HG03469 (cell line): ENCODE data around the gene OSBPL8.

ENCODE experiments used
- ATAC-seq: cut with Tn5 transposase; IDR thresholded peaks from one replicate; pipeline ENCODE4 v1.9.1; 2021; ENCODE audit warnings: mild to moderate bottlenecking, moderate library complexity, moderate number of reproducible peaks; ENCODE audit not compliant: unreplicated experiment

OSBPL8 gene

GRCh38 chr12:76559400-76560085 is at the start of gene OSBPL8:
TSS of gene OSBPL8 (minus strand) at chr12:76559771. CDS start at chr12:76487551, 72,220 bp downstream.
- peak; percentile 56 for ATAC-seq

- no peak for ATAC-seq
These were observed 48.5 kb upstream of the OSBPL8 start for GRCh38 chr12:76608070-76608469.

GRCh38 chr12:76595056-76595455 is 35.5 kb upstream of the OSBPL8 start:
- no peak for ATAC-seq

GRCh38 chr12:76591476-76591875 is 31.9 kb upstream of the OSBPL8 start:
- no peak for ATAC-seq

GRCh38 chr12:76590131-76590530 is 30.6 kb upstream of the OSBPL8 start:
- ATAC-seq, result no peak

GRCh38 chr12:76588881-76589565 is 29.5 kb upstream of the OSBPL8 start:
- ATAC-seq, result no peak

GRCh38 chr12:76587428-76588178 is 28.0 kb upstream of the OSBPL8 start:
- no peak for ATAC-seq

GRCh38 chr12:76586764-76587395 is 27.3 kb upstream of the OSBPL8 start:
- ATAC-seq, result no peak

- no peak for ATAC-seq
These were observed 23.7 kb upstream of the OSBPL8 start for GRCh38 chr12:76583301-76583700.

- no peak for ATAC-seq
These were observed 14.3 kb upstream of the OSBPL8 start for GRCh38 chr12:76573840-76574373.

GRCh38 chr12:76571256-76571655 is 11.7 kb upstream of the OSBPL8 start:
- no peak for ATAC-seq

GRCh38 chr12:76569685-76570604 is 10.4 kb upstream of the OSBPL8 start:
- ATAC-seq, result no peak

- no peak for ATAC-seq
These were observed 9.4 kb upstream of the OSBPL8 start for GRCh38 chr12:76568888-76569551.

GRCh38 chr12:76568130-76568529 is 8.6 kb upstream of the OSBPL8 start:
- ATAC-seq, result no peak

- no peak for ATAC-seq
These were observed 3.5 kb upstream of the OSBPL8 start for GRCh38 chr12:76563061-76563460.

- ATAC-seq, result no peak
These were observed 2.6 kb upstream of the OSBPL8 start for GRCh38 chr12:76562130-76562529.

GRCh38 chr12:76560086-76560491 is 518 bp upstream of the OSBPL8 start:
- ATAC-seq, result no peak

- peak; percentile 35 for ATAC-seq
These were observed 729 bp downstream of the OSBPL8 start for GRCh38 chr12:76558684-76559399.

GRCh38 chr12:76556368-76556767 is 3.2 kb downstream of the OSBPL8 start:
- ATAC-seq, result no peak
